Measurements from ENCODE around the gene WDR88.

The WDR88 gene

GRCh38 chr19:33191501-33191900, 59.6 kb downstream of the WDR88 start:
- TF ChIP-seq CTCF (IDR thresholded peaks at IDR 0.05; ENCODE audit: low read depth, low read length, missing control alignments) = no peak
- DNase-seq (ENCODE audit: extremely low read depth, low read depth) = no peak
- no peak overlapping the region for H3K4me3 ChIP-seq (replicated peaks; ENCODE audit: low read depth, low read length)

- DNase-seq (ENCODE audit: extremely low read depth, low read depth) = no peak
- peak; percentile 33 for TF ChIP-seq CTCF (IDR thresholded peaks at IDR 0.05; ENCODE audit: low read depth, low read length, missing control alignments)
These were observed 60.1 kb downstream of the WDR88 start for GRCh38 chr19:33192010-33192409.

GRCh38 chr19:33193269-33193864, 61.5 kb downstream of the WDR88 start:
- no peak for DNase-seq (ENCODE audit: extremely low read depth, low read depth)
- no peak for TF ChIP-seq CTCF (IDR thresholded peaks at IDR 0.05; ENCODE audit: low read depth, low read length, missing control alignments)
- H3K4me3 ChIP-seq (replicated peaks; ENCODE audit: low read depth, low read length) = peak overlapping the region; percentile 27

More at GRCh38 chr19:33192010-33192409, 60.1 kb downstream of the WDR88 start:
- no peak overlapping the region for H3K4me3 ChIP-seq (replicated peaks; ENCODE audit: low read depth, low read length)

- peak within 1 kb of the TSS; percentile 64 for H3K4me3 ChIP-seq (replicated peaks; ENCODE audit: low read depth, low read length)
- no peak for TF ChIP-seq CTCF (IDR thresholded peaks at IDR 0.05; ENCODE audit: low read depth, low read length, missing control alignments)
- DNase-seq (ENCODE audit: extremely low read depth, low read depth) = no peak
These were observed 62.0 kb downstream of the WDR88 start, which contains the start of gene LRP3 for GRCh38 chr19:33193865-33194362. Gene LRP3 (plus strand): TSS chr19:33194330. CDS start chr19:33194786, 456 bp downstream.

- DNase-seq (ENCODE audit: extremely low read depth, low read depth) = no peak
These were observed 62.6 kb downstream of the WDR88 start for GRCh38 chr19:33194532-33194885.

GRCh38 chr19:33194886-33195644, 63.2 kb downstream of the WDR88 start:
- no peak for DNase-seq (ENCODE audit: extremely low read depth, low read depth)
- peak overlapping the region; percentile 64 for H3K4me3 ChIP-seq (replicated peaks; ENCODE audit: low read depth, low read length)
- no peak for TF ChIP-seq CTCF (IDR thresholded peaks at IDR 0.05; ENCODE audit: low read depth, low read length, missing control alignments)

More at GRCh38 chr19:33194532-33194885, 62.6 kb downstream of the WDR88 start:
- H3K4me3 ChIP-seq (replicated peaks; ENCODE audit: low read depth, low read length) = peak overlapping the region; percentile 64
- TF ChIP-seq CTCF (IDR thresholded peaks at IDR 0.05; ENCODE audit: low read depth, low read length, missing control alignments) = no peak

Data from HFF-Myc (cell line).